HepG2 (cell line): ENCODE measurements around the gene FBXL7.

ENCODE experiments used
- BRD4 ChIP-seq: sonication (generic); formaldehyde crosslinking; IDR thresholded peaks from 2 replicates; pipeline ENCODE4 v1.4.0; 2020; ENCODE audit warnings: missing genetic modification reagents
- EZH2 ChIP-seq: conservative IDR thresholded peaks from 2 replicates; pipeline ENCODE4 v1.6.1; 2012; ENCODE audit warnings: mild to moderate bottlenecking, low read depth, low read length, moderate library complexity
- HNRNPLL ChIP-seq: fragments of 200-400 bp; formaldehyde crosslinking; IDR thresholded peaks from 2 replicates; pipeline ENCODE4 v1.6.1; 2017; ENCODE audit warnings: mild to moderate bottlenecking, low read depth, low read length; ENCODE audit not compliant: poor library complexity, severe bottlenecking
- KDM6A ChIP-seq: IDR thresholded peaks from 2 replicates; pipeline ENCODE4 v1.6.1; 2016; ENCODE audit warnings: low read depth
- NR2F1 ChIP-seq, 2 experiments: fragments of 450-650 bp in 1 of 2; formaldehyde crosslinking in 1 of 2; IDR thresholded peaks; 2 replicates each; pipeline versions ENCODE4 v1.5.0 to v1.6.1; 2016 to 2020; ENCODE audit warnings: mild to moderate bottlenecking in 1 of 2, missing compliant biosample characterization in 1 of 2, missing genetic modification reagents in 1 of 2, moderate library complexity in 1 of 2
- ZFX ChIP-seq: sonication (generic); formaldehyde crosslinking; IDR thresholded peaks from 2 replicates; pipeline ENCODE4 v1.4.0; 2020; ENCODE audit warnings: mild to moderate bottlenecking, low read depth, missing genetic modification reagents, moderate library complexity
- ZNF138 ChIP-seq: sonication (generic); formaldehyde crosslinking; IDR thresholded peaks from 2 replicates; pipeline ENCODE4 v1.5.0; 2020; ENCODE audit warnings: mild to moderate bottlenecking, low read depth, missing genetic modification reagents
- ZNF280D ChIP-seq: sonication (generic); formaldehyde crosslinking; IDR thresholded peaks from 2 replicates; pipeline ENCODE4 v1.5.1; 2020; ENCODE audit warnings: mild to moderate bottlenecking, missing genetic modification reagents
- ZNF776 ChIP-seq: sonication (generic); formaldehyde crosslinking; IDR thresholded peaks from 2 replicates; pipeline ENCODE4 v1.4.0; 2020; ENCODE audit warnings: mild to moderate bottlenecking, missing genetic modification reagents
- TF ChIP-seq, protein P1 (sequence below): sonication (generic); formaldehyde crosslinking; IDR thresholded peaks from 2 replicates; pipeline ENCODE4 v1.5.0; 2020; ENCODE audit warnings: mild to moderate bottlenecking, missing genetic modification reagents, moderate library complexity
- TF ChIP-seq, protein P2 (sequence below): sonication (generic); formaldehyde crosslinking; IDR thresholded peaks from 2 replicates; pipeline ENCODE4 v1.4.0; 2020; ENCODE audit warnings: missing genetic modification reagents
- TF ChIP-seq, protein P3 (sequence below): sonication (generic); formaldehyde crosslinking; IDR thresholded peaks from 2 replicates; pipeline ENCODE4 v1.5.0; 2020; ENCODE audit warnings: missing genetic modification reagents, mild to moderate bottlenecking, borderline replicate concordance

- TF ChIP-seq ZNF280D (CRISPR knock-in tag) (no peak), HNRNPLL (no peak), KDM6A (CRISPR knock-in tag) (no peak), BRD4 (no peak), NR2F1 (CRISPR knock-in tag; IDR thresholded peaks at IDR 0.05) (no peak), ZNF776 (CRISPR knock-in tag) (no peak), ZNF138 (CRISPR knock-in tag) (no peak), EZH2 (no peak), ZFX (no peak)
- TF ChIP-seq, protein P1, sequence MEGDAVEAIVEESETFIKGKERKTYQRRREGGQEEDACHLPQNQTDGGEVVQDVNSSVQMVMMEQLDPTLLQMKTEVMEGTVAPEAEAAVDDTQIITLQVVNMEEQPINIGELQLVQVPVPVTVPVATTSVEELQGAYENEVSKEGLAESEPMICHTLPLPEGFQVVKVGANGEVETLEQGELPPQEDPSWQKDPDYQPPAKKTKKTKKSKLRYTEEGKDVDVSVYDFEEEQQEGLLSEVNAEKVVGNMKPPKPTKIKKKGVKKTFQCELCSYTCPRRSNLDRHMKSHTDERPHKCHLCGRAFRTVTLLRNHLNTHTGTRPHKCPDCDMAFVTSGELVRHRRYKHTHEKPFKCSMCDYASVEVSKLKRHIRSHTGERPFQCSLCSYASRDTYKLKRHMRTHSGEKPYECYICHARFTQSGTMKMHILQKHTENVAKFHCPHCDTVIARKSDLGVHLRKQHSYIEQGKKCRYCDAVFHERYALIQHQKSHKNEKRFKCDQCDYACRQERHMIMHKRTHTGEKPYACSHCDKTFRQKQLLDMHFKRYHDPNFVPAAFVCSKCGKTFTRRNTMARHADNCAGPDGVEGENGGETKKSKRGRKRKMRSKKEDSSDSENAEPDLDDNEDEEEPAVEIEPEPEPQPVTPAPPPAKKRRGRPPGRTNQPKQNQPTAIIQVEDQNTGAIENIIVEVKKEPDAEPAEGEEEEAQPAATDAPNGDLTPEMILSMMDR, result no peak
- TF ChIP-seq, protein P2, sequence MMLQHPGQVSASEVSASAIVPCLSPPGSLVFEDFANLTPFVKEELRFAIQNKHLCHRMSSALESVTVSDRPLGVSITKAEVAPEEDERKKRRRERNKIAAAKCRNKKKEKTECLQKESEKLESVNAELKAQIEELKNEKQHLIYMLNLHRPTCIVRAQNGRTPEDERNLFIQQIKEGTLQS (CRISPR knock-in tag), result no peak
- TF ChIP-seq, protein P3, sequence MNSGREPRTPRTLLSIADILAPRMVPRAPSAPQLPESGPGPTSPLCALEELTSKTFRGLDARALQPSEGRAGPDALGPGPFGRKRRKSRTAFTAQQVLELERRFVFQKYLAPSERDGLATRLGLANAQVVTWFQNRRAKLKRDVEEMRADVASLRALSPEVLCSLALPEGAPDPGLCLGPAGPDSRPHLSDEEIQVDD (CRISPR knock-in tag), result no peak
Measured at GRCh38 chr5:15538516-15538915, 38.5 kb downstream of the FBXL7 start.
